Activated T-cell treated with anti-CD3 and anti-CD28 coated beads, Interleukin-2, amount 50 U/mL, for 72 hours (primary cell): ENCODE data around the gene HEMK1. TPM values are rescaled to one million over a fixed set of nuclear protein-coding genes. Genes with fewer than 3 reads are reported as not detected.

Experiments used
- ATAC-seq, 2 donors: fragments of 150-1000 bp; cut with Tn5 transposase; replicated peaks in 1 of 2; 2 replicates each; pipeline ENCODE4 v1.10.0; 2021; ENCODE audit warnings: moderate library complexity in 2 of 2, mild to moderate bottlenecking in 1 of 2
- DNase-seq, 2 donors: peaks; one replicate each; pipeline ENCODE4 v3.0.0; 2021 to 2022; ENCODE audit warnings: mixed read lengths in 1 of 2
- H3K27ac Mint-ChIP-seq: one replicate; pipeline ENCODE4 v1.8.0; 2022; ENCODE audit warnings: mild to moderate bottlenecking, moderate library complexity, mixed read lengths
- H3K27me3 Mint-ChIP-seq: one replicate; pipeline ENCODE4 v1.8.0; 2022; ENCODE audit warnings: low read depth, mixed read lengths
- H3K36me3 Mint-ChIP-seq, 2 donors: one replicate each; pipeline ENCODE4 v1.8.0; 2022; ENCODE audit warnings: mixed read lengths in 2 of 2, mild to moderate bottlenecking in 1 of 2; ENCODE audit not compliant: insufficient read depth in 2 of 2
- H3K4me1 Mint-ChIP-seq: one replicate; pipeline ENCODE4 v1.8.0; 2022; ENCODE audit warnings: low read depth, mixed read lengths
- H3K4me3 Mint-ChIP-seq, 2 donors: one replicate each; pipeline ENCODE4 v1.8.0; 2022; ENCODE audit warnings: mild to moderate bottlenecking in 2 of 2, mixed read lengths in 2 of 2, moderate library complexity in 2 of 2
- H3K9me3 Mint-ChIP-seq, 2 donors: one replicate each; pipeline ENCODE4 v1.8.0; 2022; ENCODE audit warnings: mixed read lengths in 2 of 2
- total RNA-seq, 2 donors: library from RNA; stranded (reverse); gene quantifications; one replicate each; pipeline ENCODE4 v1.2.3, GENCODE V29; 2022

The HEMK1 gene
- total RNA-seq, 2 donors from 2014 or later, result 54.5 to 64.6 TPM

DNA sequence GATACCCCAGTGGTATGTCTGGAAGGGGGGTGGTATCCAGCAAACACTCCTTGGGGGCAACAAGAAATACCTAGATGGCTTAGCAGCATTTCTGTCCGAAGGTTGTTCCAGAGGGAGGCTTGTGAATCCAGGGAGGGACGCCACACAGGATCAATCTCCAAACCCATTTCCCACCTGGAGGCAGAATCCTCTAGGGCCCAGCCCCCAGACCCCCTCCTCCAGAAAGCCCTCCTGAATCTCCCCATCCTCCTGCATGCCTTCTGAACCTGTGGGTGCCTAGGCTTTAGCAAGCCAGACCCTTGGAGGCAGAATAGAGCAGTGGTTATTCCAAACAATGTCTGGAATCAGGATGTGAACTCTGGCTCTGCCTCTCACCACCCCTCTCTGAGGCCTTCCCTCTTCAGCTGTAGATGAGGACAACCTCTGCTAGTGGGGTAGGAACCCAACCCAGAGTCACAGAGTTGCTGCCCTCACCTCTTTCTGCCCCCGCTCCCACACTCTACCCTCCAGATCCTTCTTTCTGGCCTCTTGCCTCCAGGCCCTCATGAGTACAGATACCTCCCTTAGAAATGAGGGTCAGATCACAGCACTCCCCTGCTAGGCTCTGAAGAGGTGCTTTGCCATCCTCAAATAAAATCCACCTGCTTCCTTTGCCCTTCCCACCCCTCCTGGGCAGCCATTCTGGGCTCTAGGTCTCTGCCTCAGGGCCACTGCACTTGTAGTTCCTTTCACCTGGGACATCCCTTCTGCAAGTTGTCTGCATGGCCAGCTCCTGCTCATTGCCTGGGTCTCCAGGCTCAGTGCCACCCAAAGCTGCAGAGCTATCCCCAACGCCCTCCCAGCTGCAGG, 34.2 kb downstream of the HEMK1 start:
- Mint-ChIP-seq H3K27me3 (no peaks in the 10 kb centered on the region), H3K9me3 (no peaks in the 10 kb centered on the region), H3K36me3 (peaks cover 25 to 45% of the 10 kb centered on the region in 2 donors), H3K27ac (peak overlapping the region; percentile 100), H3K4me3 (peak overlapping the region; percentile 92 to 100), H3K4me1 (peaks cover 78% of the 10 kb centered on the region)
- DNase-seq, result peak in 1 of 2 donors; percentile 35
- no peak for ATAC-seq

GRCh38 chr3:50604110-50604621, 34.8 kb downstream of the HEMK1 start:
- Mint-ChIP-seq H3K27me3 (no peaks in the 10 kb centered on the region), H3K27ac (peak overlapping the region; percentile 100), H3K36me3 (peaks cover 32 to 52% of the 10 kb centered on the region in 2 donors), H3K4me3 (peak overlapping the region; percentile 92 to 100), H3K4me1 (peaks cover 72% of the 10 kb centered on the region), H3K9me3 (no peaks in the 10 kb centered on the region)
- peak in 1 of 2 donors; percentile 21 for DNase-seq
- no peak for ATAC-seq

- H3K9me3 Mint-ChIP-seq, result no peaks in the 10 kb centered on the region
- H3K4me3 Mint-ChIP-seq, result peak overlapping the region; percentile 92 to 100
- H3K36me3 Mint-ChIP-seq, result peaks cover 36 to 59% of the 10 kb centered on the region in 2 donors
- H3K27me3 Mint-ChIP-seq, result no peaks in the 10 kb centered on the region
- no peak for ATAC-seq
- peak overlapping the region; percentile 100 for H3K27ac Mint-ChIP-seq
- peaks cover 68% of the 10 kb centered on the region for H3K4me1 Mint-ChIP-seq
- peak in 1 of 2 donors; percentile 35 for DNase-seq
Measured at GRCh38 chr3:50604628-50605588, 35.6 kb downstream of the HEMK1 start.

DNA sequence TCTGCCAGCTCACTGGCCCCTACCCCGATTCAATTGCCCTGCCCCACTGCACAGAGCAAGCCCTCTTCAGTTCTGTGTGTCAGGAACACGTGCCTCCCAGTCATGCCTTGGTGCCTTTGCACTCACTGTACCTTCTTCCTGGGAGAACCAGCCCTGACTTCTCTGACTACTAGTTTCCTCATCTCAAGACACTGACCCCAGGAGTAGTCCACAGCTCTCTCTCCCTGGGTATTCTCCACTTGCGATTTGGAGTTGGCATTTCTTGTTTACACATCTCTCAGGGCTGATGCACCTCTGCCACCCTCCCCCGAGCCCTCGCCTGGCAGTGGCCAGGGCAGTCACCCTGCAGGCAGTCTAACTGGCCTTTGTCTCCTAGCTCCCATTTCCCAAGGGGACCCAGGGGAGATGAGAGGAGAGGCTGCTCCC, 36.6 kb downstream of the HEMK1 start:
- no peaks in the 10 kb centered on the region for H3K9me3 Mint-ChIP-seq
- DNase-seq (peak in 1 of 2 donors; percentile 21), ATAC-seq (no peak)

DNA sequence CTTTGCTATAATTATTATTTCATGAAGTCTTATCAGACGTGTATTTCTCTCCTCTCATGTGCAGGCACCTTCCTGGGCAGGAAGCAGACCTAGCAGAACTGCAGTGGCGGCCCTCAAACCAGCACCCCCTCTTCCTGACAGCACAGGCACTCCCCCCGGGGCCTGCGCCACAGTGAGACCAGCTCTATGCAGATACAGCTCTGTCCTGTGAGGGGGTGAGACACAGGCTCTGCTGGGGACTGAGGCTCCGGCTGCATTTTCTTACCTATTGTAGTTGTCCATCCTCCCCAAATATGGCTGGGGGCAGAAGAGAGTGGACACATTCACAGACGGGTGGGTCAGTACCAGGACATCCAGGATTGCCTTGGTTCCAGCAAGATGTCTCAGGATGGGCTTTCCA, 37.3 kb downstream of the HEMK1 start:
- H3K4me3 Mint-ChIP-seq, result peak overlapping the region; percentile 92 to 100
- ATAC-seq (no peak), DNase-seq (peak in 1 of 2 donors; percentile 45)
- no peaks in the 10 kb centered on the region for H3K9me3 Mint-ChIP-seq
- peak overlapping the region; percentile 100 for H3K27ac Mint-ChIP-seq
- H3K4me1 Mint-ChIP-seq, result peaks cover 51% of the 10 kb centered on the region
- no peaks in the 10 kb centered on the region for H3K27me3 Mint-ChIP-seq
- peaks cover 48 to 70% of the 10 kb centered on the region in 2 donors for H3K36me3 Mint-ChIP-seq

More for the DNA sequence above, 36.6 kb downstream of the HEMK1 start:
- peak overlapping the region; percentile 100 for H3K27ac Mint-ChIP-seq
- peaks cover 44 to 67% of the 10 kb centered on the region in 2 donors for H3K36me3 Mint-ChIP-seq
- H3K4me1 Mint-ChIP-seq, result peaks cover 58% of the 10 kb centered on the region
- H3K4me3 Mint-ChIP-seq, result peak overlapping the region; percentile 92 to 100
- H3K27me3 Mint-ChIP-seq, result no peaks in the 10 kb centered on the region

GRCh38 chr3:50607271-50608091, 38.2 kb downstream of the HEMK1 start:
- Mint-ChIP-seq H3K27ac (peak overlapping the region; percentile 100), H3K4me1 (peaks cover 42% of the 10 kb centered on the region), H3K9me3 (no peaks in the 10 kb centered on the region), H3K27me3 (no peaks in the 10 kb centered on the region), H3K4me3 (peak overlapping the region; percentile 92 to 100), H3K36me3 (peaks cover 55 to 77% of the 10 kb centered on the region in 2 donors)
- no peak for ATAC-seq
- DNase-seq, result peak in 1 of 2 donors; percentile 32

- no peak for ATAC-seq
- no peak for DNase-seq
- peak overlapping the region; percentile 92 to 100 for H3K4me3 Mint-ChIP-seq
- peak overlapping the region; percentile 99 for H3K27ac Mint-ChIP-seq
- no peaks in the 10 kb centered on the region for H3K27me3 Mint-ChIP-seq
- H3K4me1 Mint-ChIP-seq, result peaks cover 34% of the 10 kb centered on the region
- peaks cover 55 to 78% of the 10 kb centered on the region in 2 donors for H3K36me3 Mint-ChIP-seq
- H3K9me3 Mint-ChIP-seq, result no peaks in the 10 kb centered on the region
Measured at GRCh38 chr3:50608278-50608677, 39.0 kb downstream of the HEMK1 start.

DNA sequence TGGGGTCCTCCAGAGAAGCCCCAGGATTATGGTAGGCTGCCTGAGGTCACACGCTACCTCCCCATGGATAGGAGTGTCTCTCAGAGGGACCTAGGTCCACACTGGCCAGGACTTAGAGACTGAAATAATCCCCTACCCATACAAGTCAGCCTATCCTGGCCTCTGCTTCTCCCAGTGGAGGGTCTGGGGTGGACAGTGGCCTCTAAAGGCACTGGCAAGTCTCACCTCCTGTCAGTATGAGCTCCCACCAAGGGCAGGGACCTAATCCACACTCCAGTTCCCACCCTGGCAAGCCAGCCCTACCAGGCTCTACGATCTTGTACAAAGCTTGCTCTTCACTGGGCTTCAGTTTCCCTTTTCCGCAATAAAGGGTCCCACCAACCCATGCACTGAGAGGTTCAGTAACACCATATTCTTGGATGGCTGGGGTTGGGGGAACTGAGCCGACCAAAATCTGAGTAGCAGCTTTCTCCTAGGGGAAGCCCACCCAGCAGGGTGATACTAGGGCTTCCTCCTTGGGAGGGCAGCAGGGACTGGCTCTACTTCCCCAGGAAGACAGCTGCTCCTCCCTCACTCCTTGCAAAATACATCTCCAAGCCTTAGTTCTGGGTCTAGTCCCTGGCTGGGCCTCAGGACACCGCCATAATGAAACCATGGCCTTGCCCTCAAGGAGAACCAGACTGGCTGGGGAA, 39.9 kb downstream of the HEMK1 start:
- DNase-seq, result no peak
- ATAC-seq, result no peak
- Mint-ChIP-seq H3K4me3 (peak overlapping the region; percentile 92 to 100), H3K27ac (peak overlapping the region; percentile 99), H3K27me3 (no peaks in the 10 kb centered on the region), H3K9me3 (no peaks in the 10 kb centered on the region), H3K36me3 (peaks cover 61 to 78% of the 10 kb centered on the region in 2 donors), H3K4me1 (peaks cover 32% of the 10 kb centered on the region)

DNA sequence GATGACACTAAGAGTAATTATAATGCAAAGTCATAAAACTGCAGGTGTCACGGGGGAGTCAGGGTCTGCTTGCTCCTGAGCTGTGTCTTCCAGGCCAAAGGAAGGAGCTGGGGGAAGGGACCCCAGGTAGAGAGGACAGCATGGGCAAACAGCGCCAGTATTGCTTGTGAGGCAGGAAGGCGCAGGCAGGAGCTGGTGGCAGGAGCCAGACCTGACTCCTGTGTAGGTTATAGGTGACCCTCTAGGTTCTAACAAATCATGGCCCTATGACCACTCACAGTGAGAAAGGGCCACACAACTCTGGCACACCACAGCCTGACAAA, 40.4 kb downstream of the HEMK1 start:
- ATAC-seq, result no peak
- H3K4me1 Mint-ChIP-seq, result peaks cover 32% of the 10 kb centered on the region
- peak overlapping the region; percentile 92 to 100 for H3K4me3 Mint-ChIP-seq

DNA sequence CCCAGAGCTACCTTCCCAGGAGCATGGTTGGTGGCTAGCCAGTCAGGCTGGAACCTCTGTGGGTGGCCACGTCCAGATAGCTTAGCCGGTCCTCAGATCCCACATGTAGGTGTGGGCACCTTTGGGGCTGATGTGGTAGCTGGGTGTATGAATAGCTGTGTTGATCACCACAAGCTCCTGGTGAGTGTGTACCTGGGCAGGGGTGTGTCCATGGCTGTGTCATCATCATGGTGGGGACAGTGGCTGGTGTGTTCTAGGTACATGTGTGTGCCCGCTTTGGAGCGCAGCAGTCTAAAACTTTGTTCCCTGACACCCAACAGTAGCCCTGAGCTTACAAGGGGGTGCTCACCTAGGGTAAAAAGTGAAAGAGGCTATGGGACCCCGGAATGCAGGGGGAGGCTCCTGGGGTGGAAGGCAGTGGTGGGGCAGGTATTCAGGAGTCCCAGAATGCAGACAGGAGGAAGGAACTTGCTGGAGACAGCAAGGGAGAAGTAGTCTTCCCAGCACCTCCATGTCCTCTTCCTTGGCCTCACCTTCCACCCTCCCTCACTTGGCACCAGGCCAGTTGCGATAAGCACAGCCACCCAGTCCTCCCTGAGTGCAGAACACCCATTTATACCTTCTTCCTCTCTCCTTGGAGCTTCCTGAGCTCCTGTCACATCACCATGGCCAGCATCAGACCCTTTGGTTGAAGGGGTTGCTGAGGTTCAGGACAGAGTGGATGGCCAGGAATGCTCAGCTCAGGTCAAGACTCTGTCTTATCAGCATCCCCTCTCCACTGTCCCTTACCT, 41.1 kb downstream of the HEMK1 start:
- Mint-ChIP-seq H3K9me3 (no peaks in the 10 kb centered on the region), H3K4me3 (peak overlapping the region; percentile 92 to 100), H3K4me1 (peaks cover 32% of the 10 kb centered on the region), H3K27me3 (no peaks in the 10 kb centered on the region), H3K36me3 (peaks cover 61 to 72% of the 10 kb centered on the region in 2 donors), H3K27ac (peak overlapping the region; percentile 99)
- ATAC-seq (no peak), DNase-seq (peak in 1 of 2 donors; percentile 49)

More for the DNA sequence above, 40.4 kb downstream of the HEMK1 start:
- no peaks in the 10 kb centered on the region for H3K9me3 Mint-ChIP-seq
- DNase-seq, result no peak
- no peaks in the 10 kb centered on the region for H3K27me3 Mint-ChIP-seq
- H3K36me3 Mint-ChIP-seq, result peaks cover 61 to 76% of the 10 kb centered on the region in 2 donors
- peak overlapping the region; percentile 99 for H3K27ac Mint-ChIP-seq

- Mint-ChIP-seq H3K27ac (peak overlapping the region; percentile 99), H3K4me1 (peaks cover 32% of the 10 kb centered on the region), H3K4me3 (peak overlapping the region; percentile 92 to 100), H3K36me3 (peaks cover 57 to 69% of the 10 kb centered on the region in 2 donors), H3K9me3 (no peaks in the 10 kb centered on the region), H3K27me3 (no peaks in the 10 kb centered on the region)
- DNase-seq (no peak), ATAC-seq (no peak)
Measured at GRCh38 chr3:50610992-50611463, 41.7 kb downstream of the HEMK1 start.
